Measurements from ENCODE around the gene UMODL1.

Gene UMODL1

GRCh38 chr21:42124826-42125570 lies 53.9 kb downstream of the UMODL1 start:
- DNase-seq: no peak

GRCh38 chr21:42125571-42126544 lies 54.7 kb downstream of the UMODL1 start:
- DNase-seq: no peak

GRCh38 chr21:42127164-42128150 lies 56.3 kb downstream of the UMODL1 start:
- DNase-seq: no peak

DNA sequence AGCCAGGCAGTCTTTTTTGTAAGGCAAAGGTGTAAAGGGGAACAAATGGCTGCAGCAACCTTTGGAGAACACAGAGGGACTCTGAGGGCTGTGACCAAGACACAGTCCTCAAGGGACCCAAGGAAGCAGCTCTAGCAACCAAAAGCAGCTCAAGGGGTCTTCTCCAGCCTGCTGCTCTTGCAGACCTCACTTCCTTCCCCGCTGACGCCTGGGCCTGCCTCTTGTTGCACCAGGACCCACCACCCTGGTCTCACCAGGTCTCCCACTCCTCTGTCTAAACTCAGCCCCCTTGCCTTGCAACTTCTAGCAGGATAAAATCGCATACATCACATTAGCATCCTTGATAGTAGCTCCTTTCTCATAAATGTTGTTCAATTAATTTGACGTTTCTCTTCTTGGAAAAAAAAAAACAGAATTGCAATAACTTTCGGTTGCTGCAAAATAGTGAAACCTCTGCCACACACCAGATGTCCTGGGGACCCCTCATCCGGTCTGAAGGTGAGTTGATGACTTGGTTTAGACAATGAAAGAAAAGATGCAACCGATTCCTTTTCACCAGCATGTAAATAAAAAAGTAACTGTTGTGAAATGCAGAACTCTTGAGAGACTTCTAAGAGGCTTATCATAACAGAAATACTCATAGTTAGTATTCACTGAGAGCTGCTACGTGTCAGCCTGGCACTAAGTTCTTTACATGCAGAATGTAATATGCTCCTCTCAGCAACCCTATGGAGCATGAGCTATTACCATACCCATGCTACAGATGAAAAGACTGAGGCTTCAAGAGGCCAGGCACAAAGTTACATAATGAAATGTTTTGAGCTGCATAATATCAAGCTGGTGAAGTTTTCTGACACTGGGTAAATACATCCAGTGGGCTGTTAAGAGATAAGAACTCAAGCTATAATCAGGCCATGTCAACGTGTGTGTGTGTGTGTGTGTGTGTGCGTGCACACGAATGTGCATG lies 58.5 kb downstream of the UMODL1 start:
- DNase-seq: no peak

DNA sequence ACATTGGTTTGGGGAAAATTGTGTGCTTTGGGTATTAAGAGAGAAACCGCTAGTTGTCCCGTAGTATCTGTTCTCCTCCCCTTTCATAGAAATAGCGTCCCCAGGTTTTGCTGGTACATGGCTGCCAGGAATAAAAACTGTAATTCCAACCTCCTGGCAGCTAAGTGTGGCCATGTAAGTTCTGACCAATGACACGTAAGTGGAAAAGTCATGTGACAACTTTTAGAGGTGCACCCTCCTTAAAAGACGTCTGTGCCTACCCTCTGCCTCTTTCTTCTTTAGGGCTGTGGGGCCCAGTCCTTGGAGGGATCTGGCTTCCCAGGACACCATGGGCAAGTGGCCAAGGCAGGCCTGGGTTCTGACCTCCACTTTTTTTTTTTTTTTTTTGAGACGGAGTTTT lies 59.3 kb downstream of the UMODL1 start:
- DNase-seq: no peak

DNA sequence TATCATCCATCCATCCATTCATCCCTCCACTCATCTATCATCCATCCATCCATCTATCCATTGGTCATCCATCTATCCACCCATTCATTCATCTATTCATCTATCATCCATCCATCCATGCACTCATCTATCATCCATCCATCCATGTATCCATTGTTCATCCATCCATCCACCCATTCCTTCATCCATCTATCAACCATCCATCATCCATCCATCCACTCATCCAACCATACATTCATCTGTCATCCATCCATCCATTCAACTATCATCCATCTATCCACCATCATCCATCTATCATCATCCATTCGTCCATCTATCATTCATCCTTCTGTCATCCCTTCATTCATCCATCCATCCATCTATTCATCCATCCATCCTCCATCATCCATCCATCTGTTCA lies 61.1 kb downstream of the UMODL1 start:
- no peak for DNase-seq

DNA sequence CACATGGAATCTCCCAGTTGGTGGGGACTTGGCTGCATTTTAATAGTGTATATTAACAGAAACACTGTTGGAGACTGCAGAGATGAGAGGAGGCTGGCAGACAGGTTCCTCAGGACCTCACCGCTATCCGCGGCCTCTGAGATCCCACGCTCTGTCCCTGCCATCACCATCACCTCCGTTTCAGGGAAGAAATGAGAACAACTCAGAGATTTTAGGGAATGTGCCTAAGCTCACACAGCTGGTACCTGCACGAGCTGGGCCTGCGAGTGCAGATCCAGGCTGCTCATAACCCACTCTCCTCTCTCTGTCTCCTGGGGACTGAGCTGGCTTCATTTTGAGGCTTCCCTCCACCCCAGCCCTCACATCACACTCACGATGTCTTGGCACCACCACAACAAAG lies 62.0 kb downstream of the UMODL1 start:
- no peak for DNase-seq

DNA sequence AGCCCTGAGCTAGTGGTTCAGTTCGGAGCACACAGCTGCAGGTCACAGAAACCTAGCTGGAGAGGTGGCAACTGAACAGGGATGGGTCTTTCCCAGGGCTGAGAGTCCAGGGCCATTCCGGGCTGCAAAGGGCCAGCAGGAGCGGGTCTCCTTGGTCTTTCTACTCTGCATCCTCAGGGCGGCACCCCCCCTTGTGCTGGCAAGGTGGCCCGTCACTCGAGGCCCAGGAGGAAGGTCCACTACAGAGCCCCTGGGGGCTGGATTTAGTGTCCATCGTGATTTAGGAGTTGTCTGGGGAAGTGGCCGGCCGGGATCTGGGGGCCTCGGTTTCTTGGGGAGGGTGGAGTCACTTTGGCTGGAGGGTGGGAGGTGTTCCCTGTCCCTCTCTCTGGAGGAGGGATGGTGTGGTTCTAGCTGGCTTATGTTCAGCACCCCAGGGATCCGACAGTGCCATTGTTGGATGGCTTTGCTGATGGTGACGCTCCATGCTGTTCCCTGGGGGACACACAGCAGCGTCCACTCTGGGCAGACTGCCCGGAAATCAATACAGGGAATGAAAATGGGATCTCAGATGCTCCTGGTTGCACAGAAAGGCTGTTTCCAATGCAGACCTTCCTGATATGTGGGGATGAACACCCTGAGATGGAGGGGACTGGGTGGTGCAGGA lies 64.4 kb downstream of the UMODL1 start:
- DNase-seq: no peak

GRCh38 chr21:42137191-42137904 lies 66.2 kb downstream of the UMODL1 start:
- no peak for DNase-seq

GRCh38 chr21:42140196-42140934 lies 69.2 kb downstream of the UMODL1 start:
- DNase-seq: no peak

- no peak for DNase-seq
Measured at GRCh38 chr21:42141643-42142042, 70.5 kb downstream of the UMODL1 start.

DNA sequence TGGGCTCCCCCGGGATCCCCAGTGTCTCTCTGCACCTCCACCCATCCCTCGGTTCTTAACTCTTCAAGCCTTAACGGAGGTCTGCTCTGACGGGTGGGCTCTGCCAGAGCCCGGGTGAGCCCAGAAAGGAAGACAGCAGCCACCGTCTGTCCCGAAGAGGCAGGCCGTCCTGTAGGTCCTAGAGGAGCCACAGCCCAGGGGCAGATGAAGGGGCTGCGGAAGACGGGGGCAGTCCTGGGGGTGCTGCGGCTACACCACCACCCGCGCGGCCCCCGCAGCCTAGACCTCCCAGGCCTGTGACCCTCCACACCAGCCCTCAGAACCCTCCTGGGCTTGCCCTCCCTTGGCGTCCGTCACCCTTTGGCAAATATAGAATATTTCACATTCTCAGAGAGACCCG lies 71.0 kb downstream of the UMODL1 start:
- DNase-seq: no peak

DNA sequence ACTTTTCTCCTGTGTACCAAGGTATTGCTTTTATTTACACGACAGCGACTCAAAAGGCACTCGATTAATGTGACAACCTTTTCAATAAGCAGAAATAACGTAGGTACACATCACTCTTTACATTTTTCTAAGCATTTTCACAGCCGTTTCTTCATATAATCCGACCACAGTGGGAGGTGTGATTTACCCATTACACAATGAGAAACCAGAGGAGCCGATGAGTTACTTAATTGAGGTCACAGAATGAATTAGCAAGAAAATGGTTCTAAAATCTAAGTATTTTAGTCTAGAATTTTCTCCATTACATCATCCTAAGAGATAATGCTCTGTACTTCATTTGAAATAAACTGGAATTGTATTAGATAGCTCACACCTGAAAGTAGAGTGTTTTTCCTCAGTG lies 71.5 kb downstream of the UMODL1 start:
- no peak for DNase-seq

DNA sequence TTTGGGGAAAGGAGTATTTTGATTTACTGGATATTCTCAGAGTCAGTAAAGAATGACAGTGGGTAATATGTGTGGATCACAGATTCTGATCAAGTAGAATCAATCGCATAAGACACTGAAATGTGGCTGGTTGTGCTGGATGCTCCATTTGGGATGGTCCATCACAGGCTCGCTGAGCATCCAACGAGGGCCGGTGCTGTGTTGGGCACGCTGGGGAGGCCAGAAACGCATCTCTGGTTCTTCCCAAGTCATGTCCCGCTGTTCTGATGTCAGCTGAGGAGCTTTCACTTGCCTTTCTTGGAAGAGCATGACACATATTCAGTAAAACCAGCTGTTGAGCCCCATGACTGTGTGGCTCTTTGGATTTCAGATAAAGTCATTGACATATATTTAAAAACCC lies 72.0 kb downstream of the UMODL1 start:
- DNase-seq: no peak

GRCh38 chr21:42144221-42144620 lies 73.1 kb downstream of the UMODL1 start:
- DNase-seq: no peak

- DNase-seq: no peak
Measured at GRCh38 chr21:42144679-42145568, 73.8 kb downstream of the UMODL1 start.
